ENCODE data around the gene NRXN3.

NRXN3 gene

GRCh38 chr14:79911744-79912143 is 1741.6 kb downstream of the NRXN3 start:
- DNase-seq (ENCODE audit: low read depth): no peak

GRCh38 chr14:79914595-79914994 is 1744.4 kb downstream of the NRXN3 start:
- no peak for DNase-seq (ENCODE audit: low read depth)

GRCh38 chr14:79915406-79915805 is 1745.2 kb downstream of the NRXN3 start:
- DNase-seq (ENCODE audit: low read depth): no peak

DNA sequence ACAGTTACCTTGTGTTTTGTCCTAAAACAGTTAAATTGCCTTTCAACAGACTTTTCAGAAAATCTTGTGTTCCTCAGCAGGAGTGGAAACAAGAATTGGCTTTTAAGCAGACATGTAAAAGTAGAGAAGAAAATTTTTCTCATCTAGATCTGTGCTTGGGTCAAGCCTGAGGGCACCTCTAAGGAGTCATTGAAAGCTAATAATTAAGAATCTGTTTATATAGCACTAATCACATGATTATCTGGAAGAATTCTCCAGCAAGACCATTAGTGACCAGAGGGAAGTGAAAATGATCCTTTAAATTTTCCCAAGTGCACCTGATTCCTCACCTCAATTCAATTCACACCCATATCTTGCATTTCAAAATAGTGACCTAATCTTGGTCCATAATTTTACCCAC is 1746.1 kb downstream of the NRXN3 start:
- DNase-seq (ENCODE audit: low read depth): no peak

GRCh38 chr14:79916892-79917291 is 1746.7 kb downstream of the NRXN3 start:
- DNase-seq (ENCODE audit: low read depth): no peak

Data from GM04503 (cell line).